T-cell (primary cell): ENCODE results near the gene JAML. TPM values are rescaled to one million over a fixed set of nuclear protein-coding genes. Genes with fewer than 3 reads are reported as not detected.

Experiments
- ATAC-seq, 4 experiments: fragments of 200-7000 bp in 3 of 4; fragments of 150-1000 bp in 1 of 4; cut with Tn5 transposase; replicated peaks in 1 of 4; 1 replicate in 3 of 4; 2 replicates in 1 of 4; pipeline ENCODE4 v1.10.0; 2021; ENCODE audit warnings: moderate library complexity in 3 of 4, mild to moderate bottlenecking in 2 of 4, moderate number of reproducible peaks in 1 of 4
- CTCF ChIA-PET, 2 donors: fragments of 300-600 bp; sonication (Branson Sonifier 250); formaldehyde crosslinking; loops; one replicate each; lab custom pipeline; 2022; ENCODE audit warnings: antibody characterized with exemption in 2 of 2; lab: Charles Lee
- POLR2A ChIA-PET, 2 donors: fragments of 300-600 bp; sonication (Branson Sonifier 250); formaldehyde crosslinking; loops; one replicate each; lab custom pipeline; 2022; ENCODE audit warnings: antibody characterized with exemption in 2 of 2; lab: Charles Lee
- DNase-seq, 35 experiments: peaks; one replicate each; pipeline versions ENCODE4 v3.0.0 to v3.0.0-alpha.2; 2013 to 2023
- H3K27ac ChIP-seq: one replicate; pipeline ENCODE4 v1.5.1; 2013; ENCODE audit warnings: low read length
- H3K27me3 ChIP-seq, 2 experiments: replicated peaks in 1 of 2; 1 replicate in 1 of 2; 2 replicates in 1 of 2; pipeline versions ENCODE4 v1.6.1 to v1.7.0; 2013; ENCODE audit warnings: low read length in 1 of 2, mixed read lengths in 1 of 2; ENCODE audit not compliant: control insufficient read depth in 2 of 2, insufficient read depth in 2 of 2; ENCODE audit errors: extremely low read depth in 1 of 2
- H3K36me3 ChIP-seq, 2 donors: 1 replicate in 1 of 2; 2 replicates in 1 of 2; pipeline versions ENCODE4 v1.6.1 to v1.7.0; 2013; ENCODE audit warnings: low read length in 1 of 2; ENCODE audit not compliant: control insufficient read depth in 2 of 2, insufficient read depth in 1 of 2; ENCODE audit errors: extremely low read depth in 1 of 2
- H3K4me1 ChIP-seq, 2 experiments: 1 replicate in 1 of 2; 2 replicates in 1 of 2; pipeline versions ENCODE4 v1.6.1 to v1.7.0; 2013; ENCODE audit warnings: low read length in 2 of 2, mixed read lengths in 1 of 2; ENCODE audit not compliant: insufficient read depth in 2 of 2, control insufficient read depth in 1 of 2; ENCODE audit errors: extremely low read depth in 1 of 2
- H3K4me3 ChIP-seq, 2 donors: 1 replicate in 1 of 2; 2 replicates in 1 of 2; pipeline versions ENCODE4 v1.5.1 to v1.7.0; 2013; ENCODE audit warnings: mild to moderate bottlenecking in 2 of 2, low read length in 1 of 2, moderate library complexity in 1 of 2; ENCODE audit not compliant: control insufficient read depth in 1 of 2; ENCODE audit errors: extremely low read depth in 1 of 2
- H3K9me3 ChIP-seq: 2 replicates; pipeline ENCODE4 v1.7.0; 2013
- H3K27ac Mint-ChIP-seq, 2 donors: one replicate each; pipeline ENCODE4 v1.8.0; 2020 to 2021; ENCODE audit warnings: mild to moderate bottlenecking in 2 of 2, mixed read lengths in 2 of 2
- H3K27me3 Mint-ChIP-seq, 2 donors: one replicate each; pipeline ENCODE4 v1.8.0; 2021 to 2022; ENCODE audit warnings: mixed read lengths in 2 of 2
- H3K36me3 Mint-ChIP-seq: one replicate; pipeline ENCODE4 v1.8.0; 2021; ENCODE audit warnings: mixed read lengths
- H3K4me1 Mint-ChIP-seq, 3 donors: one replicate each; pipeline ENCODE4 v1.8.0; 2020 to 2022; ENCODE audit warnings: mixed read lengths in 3 of 3, mild to moderate bottlenecking in 1 of 3
- H3K4me3 Mint-ChIP-seq, 3 donors: one replicate each; pipeline ENCODE4 v1.8.0; 2020 to 2022; ENCODE audit warnings: mild to moderate bottlenecking in 3 of 3, mixed read lengths in 3 of 3, moderate library complexity in 3 of 3
- H3K9me3 Mint-ChIP-seq, 3 donors: one replicate each; pipeline ENCODE4 v1.8.0; 2020 to 2022; ENCODE audit warnings: mixed read lengths in 3 of 3
- WGBS: methylation state at CpG from one replicate; pipeline ENCODE4 v1.1.5; 2013; ENCODE audit warnings: missing lambda C conversion rate; ENCODE audit not compliant: insufficient coverage; 5-methylcytosine and 5-hydroxymethylcytosine counted together
- total RNA-seq, 35 experiments: library from RNA in 6 of 35; stranded (reverse) in 6 of 35; fragments of 120-200 nt in 1 of 35; gene quantifications; one replicate each; pipeline versions ENCODE4 v1.2.1 to v1.2.4 and lab custom pipeline; 2013 to 2026

JAML gene
- total RNA-seq, 5 donors from 2014 or later (not counting 1 experiment from before 2014, with no cell fraction given), result 60.8 to 165 (median 95.8) TPM

GRCh38 chr11:118232659-118233058 is 7.8 kb upstream of the JAML start:
- H3K27ac ChIP-seq, result peak overlapping the region; percentile 2
- ChIA-PET CTCF (interaction anchor here in 1 of 2 donors (0.6 to 1.2 kb wide), 2 partner anchors 34 to 159 kb away, joined by 3 read pairs; no protein-coding TSS in a partner anchor), POLR2A (no interaction called here)
- DNase-seq (peak in 1 of 35 experiments; percentile 24), ATAC-seq (peak in 3 of 4 experiments; percentile 62 to 63 (median 62))
- no peaks in the 10 kb centered on the region for H3K27me3 ChIP-seq
- Mint-ChIP-seq H3K4me1 (peaks cover 0 to 31% (median 4%) of the 10 kb centered on the region in 3 donors), H3K9me3 (no peaks in the 10 kb centered on the region), H3K4me3 (peak overlapping the region in 1 of 3 donors; percentile 0), H3K27ac (peak overlapping the region; percentile 64 to 68), H3K27me3 (no peaks in the 10 kb centered on the region), H3K36me3 (peaks cover 55% of the 10 kb centered on the region)
- H3K4me3 ChIP-seq, result no peak overlapping the region
- H3K9me3 ChIP-seq, result no peaks in the 10 kb centered on the region
- no CpG with 5 or more reads among the region's 1 CpG for WGBS
- peaks cover 25 to 26% of the 10 kb centered on the region in 2 experiments for H3K4me1 ChIP-seq
- peaks cover 0 to 48% of the 10 kb centered on the region in 2 donors for H3K36me3 ChIP-seq

GRCh38 chr11:118231461-118231860 is 6.7 kb upstream of the JAML start:
- Histone ChIP-seq H3K4me1 (peaks cover 37 to 38% of the 10 kb centered on the region in 2 experiments), H3K4me3 (no peak overlapping the region), H3K27ac (peak overlapping the region; percentile 84), H3K9me3 (no peaks in the 10 kb centered on the region), H3K27me3 (no peaks in the 10 kb centered on the region), H3K36me3 (peaks cover 0 to 41% of the 10 kb centered on the region in 2 donors)
- H3K27ac Mint-ChIP-seq, result no peak overlapping the region
- no peak overlapping the region for H3K4me3 Mint-ChIP-seq
- ChIA-PET CTCF (interaction anchor here in 1 of 2 donors (1.2 kb wide), 1 partner anchor 33 kb away, joined by 3 read pairs; no protein-coding TSS in a partner anchor), POLR2A (no interaction called here)
- H3K27me3 Mint-ChIP-seq, result no peaks in the 10 kb centered on the region
- H3K4me1 Mint-ChIP-seq, result peaks cover 0 to 29% (median 0%) of the 10 kb centered on the region in 3 donors
- H3K36me3 Mint-ChIP-seq, result peaks cover 52% of the 10 kb centered on the region
- ATAC-seq (no peak), DNase-seq (no peak)
- no peaks in the 10 kb centered on the region for H3K9me3 Mint-ChIP-seq

- WGBS, result no CpG with 5 or more reads among the region's 3 CpGs
- H3K9me3 Mint-ChIP-seq, result no peaks in the 10 kb centered on the region
- Histone ChIP-seq H3K27me3 (no peaks in the 10 kb centered on the region), H3K9me3 (no peaks in the 10 kb centered on the region), H3K4me1 (peaks cover 50 to 52% of the 10 kb centered on the region in 2 experiments), H3K36me3 (peaks cover 0 to 38% of the 10 kb centered on the region in 2 donors), H3K4me3 (no peak overlapping the region), H3K27ac (peak overlapping the region; percentile 84)
- H3K36me3 Mint-ChIP-seq, result peaks cover 46% of the 10 kb centered on the region
- H3K4me1 Mint-ChIP-seq, result peaks cover 0 to 30% (median 7%) of the 10 kb centered on the region in 3 donors
- no peak overlapping the region for H3K4me3 Mint-ChIP-seq
- DNase-seq (peak in 32 of 35 experiments; percentile 24 to 75 (median 56)), ATAC-seq (peak; percentile 30 to 59 (median 48))
- ChIA-PET CTCF (interaction anchor here in 1 of 2 donors (1.7 kb wide), 1 partner anchor 32 kb away, joined by 4 read pairs; no protein-coding TSS in a partner anchor), POLR2A (interaction anchor here in 1 of 2 donors (0.7 to 2.3 kb wide), 3 partner anchors 10 to 178 kb away, joined by 6 to 7 read pairs (median 6); partner anchors contain the start of gene MPZL3)
- H3K27ac Mint-ChIP-seq, result no peak overlapping the region
- H3K27me3 Mint-ChIP-seq, result no peaks in the 10 kb centered on the region
These were observed 5.3 kb upstream of the JAML start for GRCh38 chr11:118230088-118230487.

- H3K4me3 Mint-ChIP-seq, result peak overlapping the region in 2 of 3 donors; percentile 2 to 26
- Histone ChIP-seq H3K27ac (peak overlapping the region; percentile 84), H3K4me3 (no peak overlapping the region), H3K4me1 (peaks cover 53 to 57% of the 10 kb centered on the region in 2 experiments), H3K27me3 (no peaks in the 10 kb centered on the region), H3K36me3 (peaks cover 0 to 32% of the 10 kb centered on the region in 2 donors), H3K9me3 (no peaks in the 10 kb centered on the region)
- ChIA-PET CTCF (interaction anchor here (0.5 to 1.7 kb wide), 3 partner anchors 31 to 124 kb away, joined by 3 to 4 read pairs (median 4); partner anchors contain the start of gene SCN2B (in 1 of the 2)), POLR2A (interaction anchor here (0.6 to 2.3 kb wide), 4 partner anchors 10 to 255 kb away, joined by 6 to 7 read pairs (median 6); partner anchors contain the start of gene MPZL3 (in 1 of the 2))
- no peak overlapping the region for H3K27ac Mint-ChIP-seq
- H3K9me3 Mint-ChIP-seq, result no peaks in the 10 kb centered on the region
- peaks cover 0 to 34% (median 15%) of the 10 kb centered on the region in 3 donors for H3K4me1 Mint-ChIP-seq
- peaks cover 41% of the 10 kb centered on the region for H3K36me3 Mint-ChIP-seq
- DNase-seq (no peak), ATAC-seq (no peak)
- no peaks in the 10 kb centered on the region for H3K27me3 Mint-ChIP-seq
- 64% methylated on average over 3 of the region's 5 CpGs for WGBS
These were observed 4.5 kb upstream of the JAML start for GRCh38 chr11:118229274-118229847.

- WGBS, result 0% methylated on average over 1 of the region's 8 CpGs
- H3K4me1 ChIP-seq, result peaks cover 57 to 62% of the 10 kb centered on the region in 2 experiments
- peaks cover 30% of the 10 kb centered on the region for H3K36me3 Mint-ChIP-seq
- no peaks in the 10 kb centered on the region for H3K9me3 Mint-ChIP-seq
- H3K27ac ChIP-seq, result peak overlapping the region; percentile 84
- no peaks in the 10 kb centered on the region for H3K9me3 ChIP-seq
- no peak overlapping the region for H3K4me3 ChIP-seq
- peak in 5 of 35 experiments; percentile 13 to 68 (median 31) for DNase-seq
- H3K27me3 ChIP-seq, result no peaks in the 10 kb centered on the region
- no peak for ATAC-seq
- no peak overlapping the region for H3K27ac Mint-ChIP-seq
- ChIA-PET CTCF (no interaction called here), POLR2A (interaction anchor here (0.7 to 1.0 kb wide), 3 partner anchors 16 to 118 kb away, joined by 4 to 5 read pairs (median 5); no protein-coding TSS in a partner anchor)
- peak overlapping the region in 2 of 3 donors; percentile 10 to 49 for H3K4me3 Mint-ChIP-seq
- peaks cover 0 to 21% of the 10 kb centered on the region in 2 donors for H3K36me3 ChIP-seq
- peaks cover 6 to 30% (median 27%) of the 10 kb centered on the region in 3 donors for H3K4me1 Mint-ChIP-seq
- H3K27me3 Mint-ChIP-seq, result no peaks in the 10 kb centered on the region
These were observed 3.3 kb upstream of the JAML start for GRCh38 chr11:118227865-118228785.
